GM12878 (cell line): ENCODE measurements around the gene G2E3. TPM values are rescaled to one million over a fixed set of nuclear protein-coding genes. Genes with fewer than 3 reads are reported as not detected.
A peak's percentile ranks its signal among the peaks of the same experiment; 100 is the strongest.

Experiments used
- ATAC-seq: fragments of 200-7000 bp; cut with Tn5 transposase; 3 replicates; pipeline ENCODE4 v1.9.1; 2020; ENCODE audit warnings: mild to moderate bottlenecking, moderate library complexity
- BruUV-seq: library from RNA; stranded (reverse); fragments of 400-500 nt; replicated peaks from 2 replicates; lab custom pipeline; 2021; lab: Mats Ljungman, UMichigan
- CTCF ChIA-PET: fragments of 300-600 bp; sonication (Branson Sonifier 250); formaldehyde crosslinking; extraction: SDS; loops from one replicate; lab custom pipeline; 2021; ENCODE audit warnings: inconsistent platforms; lab: Yijun Ruan, JAX
- POLR2A ChIA-PET: fragments of 350-600 bp; formaldehyde crosslinking; extraction: SDS; loops from one replicate; lab custom pipeline; 2021; ENCODE audit warnings: inconsistent platforms; lab: Charles Lee
- RAD21 ChIA-PET: fragments of 300-600 bp; sonication (Branson Sonifier 250); formaldehyde crosslinking; loops from one replicate; lab custom pipeline; 2023; ENCODE audit warnings: antibody characterized with exemption; ENCODE audit not compliant: unreplicated experiment; lab: Charles Lee
- SMC1A ChIA-PET: fragments of 300-600 bp; sonication (Branson Sonifier 250); formaldehyde crosslinking; loops from one replicate; lab custom pipeline; 2023; ENCODE audit not compliant: unreplicated experiment, uncharacterized antibody; lab: Charles Lee
- DNase-seq: peaks from one replicate; pipeline ENCODE4 v3.0.0-alpha.2; 2011; ENCODE audit warnings: low read depth, low spot score
- FAIRE-seq: peaks from 3 replicates; lab custom pipeline; 2011; peaks lifted over from hg19 to GRCh38; lab: Jason Lieb, UNC
- H2AFZ ChIP-seq: 2 replicates; pipeline ENCODE4 v1.6.0; 2011; ENCODE audit warnings: low read depth, low read length, control low read depth; ENCODE audit not compliant: control insufficient read depth
- H3K27ac ChIP-seq: 2 replicates; pipeline ENCODE4 v1.5.1; 2011; ENCODE audit warnings: control low read depth; ENCODE audit not compliant: control insufficient read depth, insufficient read depth
- H3K27me3 ChIP-seq, 2 experiments: replicated peaks in 1 of 2; 2 replicates each; pipeline versions ENCODE4 v1.6.0 to v1.6.1; 2011; ENCODE audit warnings: low read length in 1 of 2; ENCODE audit not compliant: control insufficient read depth in 2 of 2, insufficient read depth in 2 of 2
- H3K36me3 ChIP-seq, 2 experiments: 2 replicates each; pipeline ENCODE4 v1.5.1; 2011; ENCODE audit warnings: low read length in 1 of 2; ENCODE audit not compliant: control insufficient read depth in 2 of 2, insufficient read depth in 2 of 2
- H3K4me1 ChIP-seq: 2 replicates; pipeline ENCODE4 v1.6.1; 2011; ENCODE audit warnings: mild to moderate bottlenecking, low read length, moderate library complexity, mixed read lengths; ENCODE audit not compliant: control insufficient read depth, insufficient read depth
- H3K4me2 ChIP-seq: 2 replicates; pipeline ENCODE4 v1.6.0; 2011; ENCODE audit warnings: control low read depth; ENCODE audit not compliant: control insufficient read depth, insufficient read depth
- H3K4me3 ChIP-seq: fragments of 200-600 bp; sonication (generic); 2 replicates; pipeline ENCODE4 v1.5.1; 2016
- H3K79me2 ChIP-seq: 2 replicates; pipeline ENCODE4 v1.6.0; 2011; ENCODE audit warnings: low read length; ENCODE audit not compliant: control insufficient read depth, insufficient read depth
- H3K9ac ChIP-seq: 2 replicates; pipeline ENCODE4 v1.8.0; 2011; ENCODE audit warnings: low read length, control low read depth, mixed read lengths; ENCODE audit not compliant: control insufficient read depth, insufficient read depth
- H3K9me3 ChIP-seq: replicated peaks from 3 replicates; pipeline ENCODE4 v1.5.1; 2011; ENCODE audit warnings: mild to moderate bottlenecking, low read length; ENCODE audit not compliant: control insufficient read depth, insufficient read depth
- H4K20me1 ChIP-seq: 2 replicates; pipeline ENCODE4 v1.6.0; 2011; ENCODE audit not compliant: control insufficient read depth, insufficient read depth
- ASH2L ChIP-seq: fragments of 300-600, 200-600 bp; sonication (generic); IDR thresholded peaks from 2 replicates; pipeline ENCODE4 v1.6.1; 2017; ENCODE audit warnings: low read depth, mild to moderate bottlenecking, borderline replicate concordance
- CREM ChIP-seq: IDR thresholded peaks from 2 replicates; pipeline ENCODE4 v1.6.1; 2014; ENCODE audit warnings: antibody characterized with exemption, low read depth
- EGR1 ChIP-seq, 2 experiments: IDR thresholded peaks; 1 replicate in 1 of 2; 2 replicates in 1 of 2; pipeline ENCODE4 v1.6.1; 2011 to 2012; ENCODE audit warnings: low read depth in 2 of 2, low read length in 2 of 2, borderline replicate concordance in 1 of 2, mild to moderate bottlenecking in 1 of 2, moderate library complexity in 1 of 2
- EZH2 ChIP-seq: IDR thresholded peaks from 2 replicates; pipeline ENCODE4 v1.6.1; 2012; ENCODE audit warnings: low read depth, mild to moderate bottlenecking, control low read depth, inconsistent platforms, low read length, borderline replicate concordance; ENCODE audit not compliant: control insufficient read depth
- MTA2 ChIP-seq: fragments of 450-650 bp; IDR thresholded peaks from 2 replicates; pipeline ENCODE4 v1.6.1; 2016; ENCODE audit warnings: low read depth, mild to moderate bottlenecking, moderate library complexity
- NR2C1 ChIP-seq: fragments of 450-650 bp; IDR thresholded peaks from 2 replicates; pipeline ENCODE4 v1.6.1; 2017; ENCODE audit warnings: antibody characterized with exemption, mild to moderate bottlenecking, moderate library complexity
- PAX5 ChIP-seq: IDR thresholded peaks from 2 replicates; pipeline ENCODE4 v1.6.1; 2011; ENCODE audit warnings: low read depth, low read length, borderline replicate concordance
- RAD21 ChIP-seq: IDR thresholded peaks from 2 replicates; pipeline ENCODE4 v1.6.1; 2011; ENCODE audit warnings: mild to moderate bottlenecking, low read depth, low read length, moderate library complexity; ENCODE audit not compliant: insufficient read depth
- SMAD1 ChIP-seq: fragments of 450-650 bp; IDR thresholded peaks from 2 replicates; pipeline ENCODE4 v1.6.1; 2018; ENCODE audit warnings: mild to moderate bottlenecking, low read depth; ENCODE audit not compliant: partially characterized antibody
- SMC3 ChIP-seq: IDR thresholded peaks from 2 replicates; pipeline ENCODE4 v1.6.1; 2011; ENCODE audit warnings: low read length, improper control_type of control experiment, borderline replicate concordance
- STAT1 ChIP-seq: fragments of 450-650 bp; conservative IDR thresholded peaks from 2 replicates; pipeline ENCODE4 v1.6.1; 2014; ENCODE audit warnings: antibody characterized with exemption, mild to moderate bottlenecking
- WGBS: methylation state at CpG from one replicate; pipeline ENCODE4 v1.1.6; 2016; ENCODE audit warnings: low lambda C conversion rate; ENCODE audit not compliant: insufficient replicate concordance, insufficient coverage; ENCODE audit errors: missing lambda C conversion rate; 5-methylcytosine and 5-hydroxymethylcytosine counted together
- in situ Hi-C: fragments of 300-500 bp; cut with MboI; formaldehyde crosslinking; loops from 9 replicates; pipeline ENCODE4 v1.14.3; 2018; ENCODE audit warnings: mixed read lengths
- intact Hi-C: fragments of 100-400 bp; cut with micrococcal nuclease; formaldehyde crosslinking; loops from one replicate; pipeline ENCODE4 v1.14.2; 2022; ENCODE audit not compliant: unreplicated experiment
- polyA plus RNA-seq, 11 experiments: library from polyadenylated mRNA; depleted of rRNA in 4 of 11; unstranded in 6 of 11; stranded (reverse) in 5 of 11; fragments of >200 nt; fragmentation: Nextera tagmentation in 4 of 11; fragmentation: Illumina TruSeq in 1 of 11; extraction: Ambion mirVana in 4 of 11; extraction: Trizol in 1 of 11; gene quantifications; 1 replicate in 1 of 11; 2 replicates in 10 of 11; pipeline versions ENCODE4 v1.2.1 to v1.2.3, GENCODE V29; 2011 to 2016; ENCODE audit warnings: inconsistent platforms in 2 of 11, missing spikeins in 2 of 11, low read depth in 1 of 11
- total RNA-seq, 4 experiments: library from RNA; depleted of rRNA in 3 of 4; stranded (reverse); fragments of >200 nt in 3 of 4; fragmentation: Illumina TruSeq in 1 of 4; extraction: Trizol in 1 of 4; gene quantifications; 2 replicates each; pipeline versions ENCODE4 v1.2.1 to v1.2.3, GENCODE V29; 2013 to 2021
- TF ChIP-seq, protein P1 (sequence below): fragments of 450-650 bp; IDR thresholded peaks from 2 replicates; pipeline ENCODE4 v1.6.1; 2016; ENCODE audit warnings: mild to moderate bottlenecking
- TF ChIP-seq, protein P2 (sequence below): fragments of 450-650 bp; IDR thresholded peaks from 2 replicates; pipeline ENCODE4 v1.6.1; 2014; ENCODE audit warnings: mild to moderate bottlenecking
- TF ChIP-seq, protein P3 (sequence below), 3 experiments: IDR thresholded peaks in 2 of 3; conservative IDR thresholded peaks in 1 of 3; 2 replicates each; pipeline ENCODE4 v1.5.1; 2011; ENCODE audit warnings: low read depth in 3 of 3, low read length in 3 of 3, mild to moderate bottlenecking in 3 of 3, control low read depth in 2 of 3, moderate library complexity in 2 of 3, inconsistent platforms in 1 of 3, mixed read lengths in 1 of 3; ENCODE audit not compliant: control insufficient read depth in 2 of 3, insufficient read depth in 1 of 3; ENCODE audit errors: extremely low read depth in 1 of 3

The G2E3 gene
- total and polyA plus RNA-seq, 10 of the 15 experiments (the other 5 are each of a cell fraction or from before 2014, with no cell fraction given): 10.0 to 38.0 (median 21.1) TPM

DNA sequence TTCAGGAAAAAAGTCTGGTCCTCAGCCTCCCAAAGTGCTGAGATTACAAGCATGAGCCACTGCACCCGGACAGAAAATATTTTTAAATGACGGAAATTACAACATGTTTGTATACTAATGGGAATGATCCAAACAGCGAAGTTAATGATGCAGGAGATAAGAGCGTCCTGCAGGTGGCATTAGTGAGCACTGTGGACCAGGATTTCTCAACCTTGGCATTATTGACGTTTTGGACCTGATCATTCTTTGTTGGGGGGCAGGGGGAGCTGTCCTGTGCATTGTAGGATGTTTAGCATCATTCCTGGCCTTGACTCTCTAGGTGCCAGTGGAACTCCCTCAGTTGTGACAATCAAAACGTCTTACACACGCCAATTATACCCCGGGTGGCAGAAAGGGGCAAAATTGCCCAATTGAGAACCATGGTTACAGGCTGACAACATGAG, 97.3 kb downstream of the G2E3 start:
- H3K4me3 ChIP-seq: no peak overlapping the region
- H3K36me3 ChIP-seq: peaks cover 2 to 9% of the 10 kb centered on the region in 2 experiments; a peak in 2 of 4 replicates
- no peak overlapping the region for H3K4me2 ChIP-seq
- intact Hi-C loops: loop anchor here (1.0 kb wide), 1 partner anchor 250 kb away; no protein-coding TSS in a partner anchor
- in situ Hi-C loops: loop anchor here (5.0 kb wide), 1 partner anchor 251 kb away; no protein-coding TSS in a partner anchor
- no peak overlapping the region for H3K27ac ChIP-seq
- TF ChIP-seq NR2C1: no peak
- no peak for TF ChIP-seq PAX5
- TF ChIP-seq, protein P1, sequence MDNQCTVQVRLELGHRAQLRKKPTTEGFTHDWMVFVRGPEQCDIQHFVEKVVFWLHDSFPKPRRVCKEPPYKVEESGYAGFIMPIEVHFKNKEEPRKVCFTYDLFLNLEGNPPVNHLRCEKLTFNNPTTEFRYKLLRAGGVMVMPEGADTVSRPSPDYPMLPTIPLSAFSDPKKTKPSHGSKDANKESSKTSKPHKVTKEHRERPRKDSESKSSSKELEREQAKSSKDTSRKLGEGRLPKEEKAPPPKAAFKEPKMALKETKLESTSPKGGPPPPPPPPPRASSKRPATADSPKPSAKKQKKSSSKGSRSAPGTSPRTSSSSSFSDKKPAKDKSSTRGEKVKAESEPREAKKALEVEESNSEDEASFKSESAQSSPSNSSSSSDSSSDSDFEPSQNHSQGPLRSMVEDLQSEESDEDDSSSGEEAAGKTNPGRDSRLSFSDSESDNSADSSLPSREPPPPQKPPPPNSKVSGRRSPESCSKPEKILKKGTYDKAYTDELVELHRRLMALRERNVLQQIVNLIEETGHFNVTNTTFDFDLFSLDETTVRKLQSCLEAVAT: no peak
- peak; percentile 58 for TF ChIP-seq RAD21
- TF ChIP-seq ASH2L: no peak
- TF ChIP-seq SMAD1: no peak
- TF ChIP-seq, protein P2, sequence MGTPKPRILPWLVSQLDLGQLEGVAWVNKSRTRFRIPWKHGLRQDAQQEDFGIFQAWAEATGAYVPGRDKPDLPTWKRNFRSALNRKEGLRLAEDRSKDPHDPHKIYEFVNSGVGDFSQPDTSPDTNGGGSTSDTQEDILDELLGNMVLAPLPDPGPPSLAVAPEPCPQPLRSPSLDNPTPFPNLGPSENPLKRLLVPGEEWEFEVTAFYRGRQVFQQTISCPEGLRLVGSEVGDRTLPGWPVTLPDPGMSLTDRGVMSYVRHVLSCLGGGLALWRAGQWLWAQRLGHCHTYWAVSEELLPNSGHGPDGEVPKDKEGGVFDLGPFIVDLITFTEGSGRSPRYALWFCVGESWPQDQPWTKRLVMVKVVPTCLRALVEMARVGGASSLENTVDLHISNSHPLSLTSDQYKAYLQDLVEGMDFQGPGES: no peak
- TF ChIP-seq, protein P3, sequence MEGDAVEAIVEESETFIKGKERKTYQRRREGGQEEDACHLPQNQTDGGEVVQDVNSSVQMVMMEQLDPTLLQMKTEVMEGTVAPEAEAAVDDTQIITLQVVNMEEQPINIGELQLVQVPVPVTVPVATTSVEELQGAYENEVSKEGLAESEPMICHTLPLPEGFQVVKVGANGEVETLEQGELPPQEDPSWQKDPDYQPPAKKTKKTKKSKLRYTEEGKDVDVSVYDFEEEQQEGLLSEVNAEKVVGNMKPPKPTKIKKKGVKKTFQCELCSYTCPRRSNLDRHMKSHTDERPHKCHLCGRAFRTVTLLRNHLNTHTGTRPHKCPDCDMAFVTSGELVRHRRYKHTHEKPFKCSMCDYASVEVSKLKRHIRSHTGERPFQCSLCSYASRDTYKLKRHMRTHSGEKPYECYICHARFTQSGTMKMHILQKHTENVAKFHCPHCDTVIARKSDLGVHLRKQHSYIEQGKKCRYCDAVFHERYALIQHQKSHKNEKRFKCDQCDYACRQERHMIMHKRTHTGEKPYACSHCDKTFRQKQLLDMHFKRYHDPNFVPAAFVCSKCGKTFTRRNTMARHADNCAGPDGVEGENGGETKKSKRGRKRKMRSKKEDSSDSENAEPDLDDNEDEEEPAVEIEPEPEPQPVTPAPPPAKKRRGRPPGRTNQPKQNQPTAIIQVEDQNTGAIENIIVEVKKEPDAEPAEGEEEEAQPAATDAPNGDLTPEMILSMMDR (IDR thresholded peaks at IDR 0.05 in 2 of 3, conservative IDR thresholded peaks at IDR 0.05 in 1 of 3; ENCODE audit: control insufficient read depth in 2 of 3, extremely low read depth in 1 of 3, insufficient read depth in 1 of 3, low read depth in 3 of 3, low read length in 3 of 3): peak; percentile 58 to 72 (median 69)
- no peak for TF ChIP-seq EZH2
- TF ChIP-seq SMC3: peak; percentile 50; the same call in 1 of the 2 replicates
- no peak for TF ChIP-seq MTA2
- peak; percentile 20; the same call in 1 of the 2 replicates for TF ChIP-seq CREM
- TF ChIP-seq STAT1: no peak
- TF ChIP-seq EGR1 (IDR thresholded peaks at IDR 0.05; ENCODE audit: borderline replicate concordance in 1 of 2, low read depth in 2 of 2, low read length in 2 of 2): no peak
- H3K4me1 ChIP-seq: no peaks in the 10 kb centered on the region
- SMC1A ChIA-PET: interaction anchor here (0.7 to 1.6 kb wide), 2 partner anchors 219 to 700 kb away, joined by 3 read pairs; no protein-coding TSS in a partner anchor
- H4K20me1 ChIP-seq: no peaks in the 10 kb centered on the region
- no peaks in the 10 kb centered on the region for H3K9me3 ChIP-seq
- RAD21 ChIA-PET: interaction anchor here (0.8 kb wide), 1 partner anchor 248 kb away, joined by 3 read pairs; no protein-coding TSS in a partner anchor
- peak; percentile 75 for ATAC-seq
- no peaks in the 10 kb centered on the region for H3K27me3 ChIP-seq
- CTCF ChIA-PET: interaction anchor here (0.6 to 2.5 kb wide), 6 partner anchors 11 to 695 kb away, joined by 3 to 15 read pairs (median 4); no protein-coding TSS in a partner anchor
- H3K79me2 ChIP-seq: no peaks in the 10 kb centered on the region
- POLR2A ChIA-PET: no interaction called here
- DNase-seq: peak; percentile 4
- BruUV-seq: no TSS peak
- peak; percentile 71 for FAIRE-seq
- H2AFZ ChIP-seq: no peak overlapping the region
- 59% methylated on average over 8 of the region's 8 CpGs for WGBS
- no peak overlapping the region for H3K9ac ChIP-seq
